DMS53 (cell line): Measurements from ENCODE around the gene CETN2.
"Not testable (repeated sequence)": the region's sequence is repeated elsewhere in the genome, so short reads cannot be mapped to it uniquely, and the experiment has no call there.

Experiments used
- DNase-seq: peaks from one replicate; lab custom pipeline; 2025; lab: John Stamatoyannopoulos, UW

Gene CETN2

DNA sequence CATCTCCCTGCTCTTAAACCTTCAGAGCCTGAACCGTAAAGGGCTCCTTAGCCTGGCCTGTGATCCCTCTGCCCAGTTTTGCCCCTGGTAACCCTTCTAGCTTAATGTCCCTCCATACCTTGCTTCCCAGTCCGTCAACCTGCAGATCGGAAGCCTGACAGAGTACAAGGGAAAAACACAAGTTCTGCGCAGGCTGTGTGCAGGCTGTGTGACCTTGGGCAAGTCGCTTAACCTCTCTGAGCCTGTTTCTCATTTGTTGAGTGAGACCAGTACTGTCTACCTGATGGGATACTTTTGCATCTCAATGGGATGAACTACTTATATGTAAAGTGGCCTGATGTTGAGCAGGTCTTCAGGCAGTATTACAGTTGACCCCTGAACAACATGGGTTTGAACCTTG lies 2.0 kb upstream of the CETN2 start:
- DNase-seq = no peak

- peak; percentile 19 for DNase-seq
These were observed 834 bp upstream of the CETN2 start for GRCh38 chrX:152831391-152831790.

- DNase-seq = no peak
These were observed 5.6 kb downstream of the CETN2 start for GRCh38 chrX:152824841-152825374.

GRCh38 chrX:152823657-152824056 lies 6.9 kb downstream of the CETN2 start:
- no peak for DNase-seq

DNA sequence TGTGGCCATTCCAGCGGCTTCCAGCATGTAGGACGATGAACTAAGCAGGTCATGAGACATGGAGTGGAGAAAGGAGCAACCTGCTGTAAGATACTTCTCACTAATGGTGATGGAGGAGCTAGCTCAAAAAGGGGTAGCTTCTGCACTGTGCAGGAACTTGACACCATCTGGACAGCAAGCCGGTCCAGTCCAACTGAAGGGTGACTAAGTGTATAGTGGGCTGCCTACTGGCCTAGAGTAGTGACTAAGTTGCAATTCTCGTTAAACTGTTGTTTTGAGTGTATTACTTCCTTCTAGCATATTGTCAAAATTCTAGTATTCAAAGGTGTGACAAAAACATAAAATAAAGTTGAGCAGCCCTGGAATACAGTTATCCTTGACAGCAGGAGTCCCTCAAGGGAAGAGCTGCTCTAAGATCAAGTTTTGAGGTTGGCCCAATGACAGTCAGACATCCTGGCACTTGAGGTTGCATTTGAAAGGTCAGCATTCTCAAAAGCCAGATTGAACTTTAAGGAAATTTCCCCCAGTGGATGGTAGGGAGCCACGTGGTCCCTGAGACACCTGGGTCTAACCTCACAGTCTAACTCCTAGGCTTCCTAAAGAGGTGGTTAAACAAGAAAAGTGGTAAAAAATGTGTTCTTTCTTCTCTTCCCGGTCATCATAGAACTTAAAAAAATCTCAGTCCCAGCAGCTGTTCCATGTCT lies 8.0 kb downstream of the CETN2 start:
- DNase-seq = no peak

DNA sequence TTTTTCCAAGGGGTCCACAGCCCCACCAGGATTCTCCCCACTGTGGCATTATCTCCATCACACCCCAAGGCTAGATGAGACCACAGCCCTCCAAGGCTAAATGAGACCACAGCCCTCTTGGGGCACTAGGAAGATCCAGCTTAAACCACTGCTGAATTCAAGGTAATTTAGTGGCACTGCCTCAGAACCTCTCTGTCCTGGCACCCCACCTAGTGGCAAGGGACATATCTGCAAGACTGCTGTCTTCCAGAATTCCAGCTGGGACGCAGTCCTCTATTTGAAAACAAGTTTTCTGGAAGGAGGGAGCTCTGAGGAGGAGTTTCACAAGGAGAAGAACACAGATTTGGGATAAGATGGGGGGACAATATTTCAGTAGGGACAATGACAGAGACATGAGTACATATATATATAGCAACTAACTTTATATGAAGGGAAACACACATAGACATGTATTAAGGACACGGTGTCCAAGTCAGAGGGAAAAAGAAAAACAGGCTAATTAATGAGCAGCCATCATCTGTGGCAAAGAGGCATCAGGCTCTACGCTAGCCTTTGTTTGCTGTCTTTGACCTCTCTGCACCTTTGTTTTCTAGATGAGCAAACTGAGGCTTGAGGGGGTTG lies 9.3 kb downstream of the CETN2 start:
- DNase-seq = peak; percentile 73

DNA sequence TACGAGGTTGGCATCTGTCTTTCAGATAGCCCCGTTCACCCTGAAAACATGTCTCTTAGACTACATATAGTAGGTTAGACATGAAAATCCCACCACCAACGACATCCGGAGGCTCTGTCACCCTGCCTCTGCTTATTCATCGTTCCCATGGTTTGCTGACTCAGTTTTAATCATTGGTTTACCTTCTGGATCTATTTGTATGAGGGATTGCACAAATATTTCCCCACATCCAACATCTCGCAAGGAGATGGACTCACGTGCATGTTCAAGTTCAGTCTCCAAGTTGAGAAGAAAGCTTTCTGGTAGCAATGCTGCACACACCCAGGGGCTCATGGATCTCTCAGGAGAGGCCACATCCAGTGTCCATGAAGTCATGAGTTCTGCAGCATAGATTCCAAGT lies 10.8 kb downstream of the CETN2 start:
- no peak for DNase-seq

DNA sequence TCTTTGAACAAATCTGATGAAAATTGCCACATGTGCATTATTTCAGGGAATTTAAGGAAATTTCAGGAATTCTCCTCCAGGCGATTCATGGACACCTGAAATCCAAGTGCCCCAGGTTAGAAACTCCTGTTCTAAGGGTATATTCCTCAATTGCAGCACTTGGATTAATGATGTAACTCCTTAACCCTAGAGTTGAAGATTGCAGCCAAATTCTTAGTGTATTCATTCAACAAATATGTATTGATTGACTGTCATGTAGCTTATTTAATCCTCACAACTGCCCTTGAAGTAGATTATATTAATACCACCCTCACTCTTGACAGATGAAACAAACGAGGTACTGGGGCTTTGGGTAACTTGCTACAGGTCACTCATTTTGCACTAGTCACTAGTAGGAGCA lies 11.3 kb downstream of the CETN2 start:
- no peak for DNase-seq

DNA sequence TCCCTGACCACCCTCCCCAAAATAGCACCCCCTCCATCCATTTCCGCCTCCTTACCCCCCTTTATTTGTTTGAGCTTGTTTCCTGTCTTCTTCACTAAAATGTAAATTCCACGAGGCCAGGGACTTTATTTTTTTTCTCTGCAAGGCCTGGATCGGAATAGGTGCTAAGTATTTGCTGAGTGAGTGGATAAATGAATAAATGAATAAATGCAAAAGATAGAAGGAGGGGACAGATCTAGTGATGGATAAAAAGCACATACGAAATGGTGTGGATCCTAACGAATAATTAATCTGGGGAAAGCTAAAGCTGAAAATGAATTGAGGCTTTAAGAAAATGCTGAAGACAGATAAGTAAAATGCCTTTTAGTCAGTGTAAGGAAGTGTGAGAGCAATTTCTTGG lies 12.2 kb downstream of the CETN2 start:
- DNase-seq = no peak

- DNase-seq = peak; percentile 32
These were observed 13.3 kb downstream of the CETN2 start for GRCh38 chrX:152817078-152817764.

DNA sequence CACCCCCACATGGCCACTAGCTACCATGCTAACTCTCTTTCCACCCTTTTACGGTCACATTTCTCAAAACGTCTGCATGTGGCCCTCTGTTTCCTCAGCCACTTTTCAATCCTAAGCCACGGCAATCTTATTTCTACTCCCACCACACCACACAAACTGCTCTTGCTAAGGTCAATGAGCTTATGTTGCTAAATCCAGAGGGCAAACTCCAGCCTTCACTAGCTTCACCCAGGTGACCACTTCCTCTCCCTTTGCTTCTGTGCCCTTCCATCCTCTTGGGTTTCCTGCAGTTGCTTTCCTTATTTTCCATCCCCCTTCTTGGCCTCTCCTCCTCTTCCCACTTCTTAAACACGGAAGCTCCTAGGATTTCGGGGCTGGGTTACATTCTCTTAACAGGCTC lies 16.5 kb downstream of the CETN2 start:
- DNase-seq = no peak

DNA sequence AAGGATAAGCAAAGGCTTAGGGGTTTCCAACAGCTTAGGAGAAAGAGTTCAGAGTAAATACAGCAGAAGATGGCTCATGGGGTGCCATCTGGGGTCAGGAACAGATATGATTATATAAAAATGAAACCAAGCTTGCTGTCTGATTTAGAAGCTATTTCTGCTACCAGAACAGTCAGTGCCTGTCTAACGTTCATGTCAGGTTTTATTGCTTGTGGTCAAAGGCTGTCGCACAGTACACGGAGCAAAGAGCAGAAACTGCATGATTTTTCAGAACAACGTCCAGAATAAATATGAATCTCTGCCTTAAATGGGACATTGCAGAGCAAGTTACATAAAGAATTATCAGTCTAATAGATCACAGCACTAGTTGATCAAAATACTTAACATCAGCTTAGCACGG lies 17.4 kb downstream of the CETN2 start:
- no peak for DNase-seq

- DNase-seq = peak; percentile 22
These were observed 20.2 kb downstream of the CETN2 start for GRCh38 chrX:152810403-152810802.

- no peak for DNase-seq
These were observed 24.5 kb downstream of the CETN2 start for GRCh38 chrX:152806035-152806434.

DNA sequence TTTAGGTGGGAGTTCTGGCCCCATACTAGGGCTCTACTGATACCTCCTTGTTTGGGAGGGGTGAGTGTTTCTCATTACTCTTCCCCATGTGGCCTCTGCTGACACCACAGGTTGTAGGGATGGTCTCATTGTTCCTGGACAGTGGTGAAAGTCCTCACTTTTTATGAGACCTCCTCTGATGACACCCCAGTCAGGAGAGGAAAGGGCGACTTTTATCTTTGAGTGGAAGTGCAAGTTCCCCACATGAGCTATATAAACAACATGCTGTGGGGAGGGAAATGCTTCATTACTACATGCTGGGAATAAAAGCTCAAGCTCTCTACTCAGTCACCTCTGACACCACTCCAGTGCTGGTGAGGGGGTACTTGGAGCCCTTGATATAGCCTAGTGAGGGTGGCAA lies 31.6 kb downstream of the CETN2 start:
- no peak for DNase-seq

DNA sequence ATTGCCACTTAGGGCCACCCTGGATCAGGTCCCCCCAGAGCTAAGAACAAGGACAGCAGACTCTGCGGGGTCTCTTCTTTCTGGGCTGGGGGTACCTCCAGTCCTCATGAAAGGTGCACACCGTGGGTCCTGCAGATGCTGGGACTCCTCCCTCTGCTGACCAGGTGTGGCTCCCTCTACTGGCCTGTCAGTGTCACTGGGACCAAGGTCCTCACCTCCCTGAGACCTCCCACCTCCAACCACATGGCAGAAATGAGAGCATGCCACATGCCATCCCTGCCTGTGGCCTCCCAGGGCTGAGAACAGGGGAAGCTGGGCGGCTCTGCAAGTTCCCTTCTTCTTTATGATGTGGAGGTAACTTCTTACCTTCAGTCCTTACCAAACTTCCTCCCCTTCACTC lies 43.5 kb downstream of the CETN2 start:
- not testable (repeated sequence) for DNase-seq
